Fibroblast of lung (primary cell): ENCODE results near the gene RREB1. TPM values are rescaled to one million over a fixed set of nuclear protein-coding genes. Genes with fewer than 3 reads are reported as not detected.

ENCODE experiments used
- DNase-seq, 2 donors: peaks; one replicate each; pipeline versions ENCODE4 v3.0.0 to v3.0.0-alpha.2; 2010; ENCODE audit warnings: low read depth in 2 of 2
- H2AFZ ChIP-seq: 2 replicates; pipeline ENCODE4 v1.5.1; 2012; ENCODE audit warnings: low read length, control low read depth, inconsistent platforms
- H3K27ac ChIP-seq: 2 replicates; pipeline ENCODE4 v1.5.1; 2011; ENCODE audit warnings: low read length, control low read depth; ENCODE audit not compliant: insufficient read depth
- H3K27me3 ChIP-seq: 2 replicates; pipeline ENCODE4 v1.5.1; 2011; ENCODE audit warnings: mild to moderate bottlenecking, low read length; ENCODE audit not compliant: control insufficient read depth, insufficient read depth
- H3K36me3 ChIP-seq: 2 replicates; pipeline ENCODE4 v1.5.1; 2011; ENCODE audit warnings: low read length; ENCODE audit not compliant: control insufficient read depth, insufficient read depth
- H3K4me1 ChIP-seq: 2 replicates; pipeline ENCODE4 v1.5.1; 2011; ENCODE audit warnings: low read length; ENCODE audit not compliant: control insufficient read depth, insufficient read depth; ENCODE audit errors: extremely low read depth
- H3K4me2 ChIP-seq: 2 replicates; pipeline ENCODE4 v1.5.1; 2011; ENCODE audit warnings: low read length, control low read depth; ENCODE audit not compliant: insufficient read depth; ENCODE audit errors: extremely low read depth
- H3K4me3 ChIP-seq, 4 experiments: fragments of 200-600 bp in 1 of 4; sonication (generic) in 1 of 4; replicated peaks in 1 of 4; 2 replicates each; pipeline ENCODE4 v1.5.1; 2011 to 2016; ENCODE audit warnings: low read length in 4 of 4, low read depth in 3 of 4, mild to moderate bottlenecking in 3 of 4, control low read depth in 2 of 4, inconsistent platforms in 1 of 4, mixed read lengths in 1 of 4; ENCODE audit not compliant: insufficient read depth in 1 of 4; ENCODE audit errors: control extremely low read depth in 1 of 4
- H3K79me2 ChIP-seq: 2 replicates; pipeline ENCODE4 v1.5.1; 2012; ENCODE audit warnings: mild to moderate bottlenecking, low read length, inconsistent platforms; ENCODE audit not compliant: control insufficient read depth, insufficient read depth
- H3K9ac ChIP-seq: 2 replicates; pipeline ENCODE4 v1.5.1; 2011; ENCODE audit warnings: mild to moderate bottlenecking, low read length, control low read depth; ENCODE audit not compliant: insufficient read depth
- H3K9me3 ChIP-seq: 2 replicates; pipeline ENCODE4 v1.5.1; 2012; ENCODE audit warnings: low read depth, low read length; ENCODE audit not compliant: control insufficient read depth, insufficient read depth
- H4K20me1 ChIP-seq: 2 replicates; pipeline ENCODE4 v1.5.1; 2011; ENCODE audit warnings: low read length; ENCODE audit not compliant: control insufficient read depth, insufficient read depth; ENCODE audit errors: extremely low read depth
- EZH2 ChIP-seq: IDR thresholded peaks from 2 replicates; pipeline ENCODE4 v1.5.1; 2012; ENCODE audit warnings: low read length, control low read depth, mild to moderate bottlenecking; ENCODE audit errors: missing control alignments
- polyA plus RNA-seq, 2 donors: library from polyadenylated mRNA; depleted of rRNA in 1 of 2; stranded (reverse) in 1 of 2; unstranded in 1 of 2; fragments of >200 nt; gene quantifications; 2 replicates each; pipeline ENCODE4 v1.2.1, GENCODE V29; 2011 to 2012; ENCODE audit warnings: missing spikeins in 1 of 2
- total RNA-seq: library from RNA; depleted of rRNA; stranded (reverse); fragments of >200 nt; gene quantifications from 2 replicates; pipeline ENCODE4 v1.2.1, GENCODE V29; 2014
- TF ChIP-seq, protein P1 (sequence below), 2 donors: IDR thresholded peaks in 1 of 2; conservative IDR thresholded peaks in 1 of 2; 1 replicate in 1 of 2; 2 replicates in 1 of 2; pipeline ENCODE4 v1.5.1; 2011 to 2012; ENCODE audit warnings: low read length in 2 of 2, control low read depth in 1 of 2, inconsistent platforms in 1 of 2, low read depth in 1 of 2, mild to moderate bottlenecking in 1 of 2

The RREB1 gene
- total and polyA plus RNA-seq, 2 donors (not counting 1 experiment from before 2014, with no cell fraction given) = 2.4 to 18.8 TPM

DNA sequence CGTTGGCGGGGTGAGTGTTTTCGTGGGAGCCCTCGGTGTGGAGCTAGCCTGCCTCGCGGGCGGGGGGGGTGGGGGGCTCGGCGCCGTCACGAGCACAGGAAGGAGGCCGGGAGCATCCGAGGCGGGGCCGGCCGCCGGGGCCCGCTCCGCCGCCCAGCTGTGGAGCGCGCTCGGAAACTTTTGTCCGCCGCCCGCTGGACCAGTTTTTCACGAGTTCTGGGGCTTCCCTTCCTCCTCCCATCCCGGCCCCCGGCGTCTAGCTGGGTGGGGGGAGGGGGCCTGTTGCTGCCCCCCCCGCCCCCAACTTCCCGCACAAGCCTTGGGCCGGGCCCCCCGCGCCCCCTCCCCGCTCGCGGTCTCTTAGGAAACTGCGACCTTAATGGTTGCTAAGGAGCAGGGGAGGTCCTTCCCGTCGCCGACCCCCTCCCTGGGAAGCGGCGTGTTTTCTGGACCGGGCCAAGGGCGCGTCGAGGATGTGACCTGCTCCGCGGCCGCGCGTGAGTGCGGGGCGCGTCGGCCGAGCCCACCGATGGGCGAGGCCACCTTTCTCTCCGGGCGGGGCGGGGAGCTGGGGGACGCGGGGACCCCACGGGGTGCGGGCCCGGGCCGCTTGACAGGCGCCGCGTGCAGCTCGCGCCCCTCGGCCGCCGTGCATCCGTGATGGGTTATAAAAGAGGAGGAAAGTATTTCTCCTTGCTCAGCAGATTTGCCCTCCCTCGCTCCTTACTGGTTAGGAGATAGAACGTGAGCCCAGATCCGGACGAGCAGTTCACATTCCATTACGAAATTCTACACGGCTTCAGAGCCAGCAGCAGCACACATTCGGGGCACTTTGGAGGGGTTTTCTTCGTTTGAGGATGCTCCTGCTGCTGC is 1.4 kb downstream of the RREB1 start:
- peaks cover 60% of the 10 kb centered on the region for H3K79me2 ChIP-seq
- no peaks in the 10 kb centered on the region for H3K27me3 ChIP-seq
- H3K4me2 ChIP-seq = peak overlapping the region; percentile 77
- H4K20me1 ChIP-seq = peaks cover 6% of the 10 kb centered on the region
- DNase-seq = peak; percentile 75 to 85
- no peak for TF ChIP-seq EZH2
- TF ChIP-seq, protein P1, sequence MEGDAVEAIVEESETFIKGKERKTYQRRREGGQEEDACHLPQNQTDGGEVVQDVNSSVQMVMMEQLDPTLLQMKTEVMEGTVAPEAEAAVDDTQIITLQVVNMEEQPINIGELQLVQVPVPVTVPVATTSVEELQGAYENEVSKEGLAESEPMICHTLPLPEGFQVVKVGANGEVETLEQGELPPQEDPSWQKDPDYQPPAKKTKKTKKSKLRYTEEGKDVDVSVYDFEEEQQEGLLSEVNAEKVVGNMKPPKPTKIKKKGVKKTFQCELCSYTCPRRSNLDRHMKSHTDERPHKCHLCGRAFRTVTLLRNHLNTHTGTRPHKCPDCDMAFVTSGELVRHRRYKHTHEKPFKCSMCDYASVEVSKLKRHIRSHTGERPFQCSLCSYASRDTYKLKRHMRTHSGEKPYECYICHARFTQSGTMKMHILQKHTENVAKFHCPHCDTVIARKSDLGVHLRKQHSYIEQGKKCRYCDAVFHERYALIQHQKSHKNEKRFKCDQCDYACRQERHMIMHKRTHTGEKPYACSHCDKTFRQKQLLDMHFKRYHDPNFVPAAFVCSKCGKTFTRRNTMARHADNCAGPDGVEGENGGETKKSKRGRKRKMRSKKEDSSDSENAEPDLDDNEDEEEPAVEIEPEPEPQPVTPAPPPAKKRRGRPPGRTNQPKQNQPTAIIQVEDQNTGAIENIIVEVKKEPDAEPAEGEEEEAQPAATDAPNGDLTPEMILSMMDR (conservative IDR thresholded peaks at IDR 0.05 in 1 of 2, IDR thresholded peaks at IDR 0.05 in 1 of 2; ENCODE audit: low read depth in 1 of 2, low read length in 2 of 2) = no peak
- peak overlapping the region; percentile 83 for H3K27ac ChIP-seq
- peaks cover 7% of the 10 kb centered on the region for H3K4me1 ChIP-seq
- H3K36me3 ChIP-seq = no peaks in the 10 kb centered on the region
- H2AFZ ChIP-seq = no peak overlapping the region
- H3K4me3 ChIP-seq = peak overlapping the region; percentile 77 to 97 (median 79)
- peak overlapping the region; percentile 86 for H3K9ac ChIP-seq
- no peaks in the 10 kb centered on the region for H3K9me3 ChIP-seq

DNA sequence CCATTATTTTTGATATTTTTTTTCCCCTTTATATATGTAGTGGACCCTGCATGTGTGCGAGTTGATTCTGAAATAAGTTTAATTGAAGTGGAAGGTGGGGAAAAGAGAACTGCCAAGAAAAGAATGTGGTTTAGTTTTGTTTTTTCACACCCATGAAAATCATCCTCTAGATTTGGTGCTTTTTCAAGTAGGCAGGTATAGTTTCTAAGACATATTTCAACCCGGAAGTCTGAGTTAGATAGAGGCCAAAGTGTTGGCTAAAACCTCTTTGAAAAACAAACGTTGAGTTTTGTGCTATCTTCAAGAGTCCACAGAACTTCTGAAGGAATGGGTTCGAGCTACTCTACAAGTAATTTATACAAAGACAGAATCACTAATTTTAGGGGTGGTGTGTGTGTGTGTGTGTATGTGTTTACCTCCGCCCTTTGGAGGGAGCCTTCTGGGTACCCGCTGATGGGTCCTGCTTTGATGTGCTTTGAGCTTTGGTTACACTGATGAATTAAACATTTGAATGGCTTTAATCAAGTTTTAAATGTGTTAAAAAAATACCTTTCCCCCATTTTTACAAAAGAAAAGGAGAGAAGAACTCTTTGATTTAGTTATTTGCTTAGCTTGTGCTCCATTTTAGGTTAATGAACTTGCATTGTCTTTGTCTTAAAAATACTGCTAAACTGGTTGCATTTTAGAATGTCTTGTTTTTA is 2.5 kb downstream of the RREB1 start:
- peaks cover 70% of the 10 kb centered on the region for H3K79me2 ChIP-seq
- no peak for TF ChIP-seq EZH2
- TF ChIP-seq, protein P1 (conservative IDR thresholded peaks at IDR 0.05 in 1 of 2, IDR thresholded peaks at IDR 0.05 in 1 of 2; ENCODE audit: low read depth in 1 of 2, low read length in 2 of 2) = no peak
- H3K4me1 ChIP-seq = peaks cover 7% of the 10 kb centered on the region
- peaks cover 6% of the 10 kb centered on the region for H4K20me1 ChIP-seq
- peak overlapping the region; percentile 83 for H3K27ac ChIP-seq
- H3K36me3 ChIP-seq = no peaks in the 10 kb centered on the region
- no peak overlapping the region for H3K9ac ChIP-seq
- H2AFZ ChIP-seq = no peak overlapping the region
- no peak for DNase-seq
- H3K4me2 ChIP-seq = peak overlapping the region; percentile 77
- no peaks in the 10 kb centered on the region for H3K27me3 ChIP-seq
- H3K9me3 ChIP-seq = no peaks in the 10 kb centered on the region
- peak overlapping the region; percentile 77 to 97 (median 79) for H3K4me3 ChIP-seq

DNA sequence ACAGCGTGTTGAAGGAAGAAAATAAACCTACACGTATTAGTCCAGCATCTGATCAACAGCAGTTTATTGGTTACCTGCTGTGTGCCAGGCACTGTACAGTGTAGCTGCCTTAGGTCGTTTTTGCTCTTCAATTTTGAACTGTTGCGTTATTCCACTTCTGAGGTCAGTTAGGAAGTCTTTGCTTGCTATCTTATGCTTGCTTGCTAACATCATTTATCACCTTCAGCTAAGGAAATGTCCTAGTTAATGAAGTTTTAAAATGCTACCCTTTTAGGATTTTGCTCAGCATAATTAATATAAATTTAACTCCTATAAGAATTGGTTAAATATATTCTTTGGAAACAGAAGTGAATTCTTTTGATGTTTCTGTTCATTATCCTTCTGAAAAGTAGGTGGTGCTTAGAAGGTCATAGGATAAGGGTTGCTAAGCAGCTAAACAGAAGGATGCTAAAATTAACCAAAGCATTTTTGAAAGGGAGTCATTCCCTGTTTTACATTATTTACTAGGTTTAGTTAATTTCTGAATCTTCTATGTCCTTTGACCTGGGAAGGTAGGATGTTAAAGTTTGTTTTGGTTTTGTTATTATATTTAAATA is 3.4 kb downstream of the RREB1 start:
- TF ChIP-seq EZH2 = no peak
- TF ChIP-seq, protein P1 (conservative IDR thresholded peaks at IDR 0.05 in 1 of 2, IDR thresholded peaks at IDR 0.05 in 1 of 2; ENCODE audit: low read depth in 1 of 2, low read length in 2 of 2) = no peak
- no peak overlapping the region for H3K27ac ChIP-seq
- H3K36me3 ChIP-seq = no peaks in the 10 kb centered on the region
- no peaks in the 10 kb centered on the region for H3K9me3 ChIP-seq
- peak overlapping the region; percentile 37 for H3K4me2 ChIP-seq
- H3K79me2 ChIP-seq = peaks cover 80% of the 10 kb centered on the region
- no peak for DNase-seq
- peaks cover 11% of the 10 kb centered on the region for H3K4me1 ChIP-seq
- no peak overlapping the region for H2AFZ ChIP-seq
- no peak overlapping the region for H3K4me3 ChIP-seq
- H3K27me3 ChIP-seq = no peaks in the 10 kb centered on the region
- H4K20me1 ChIP-seq = peaks cover 6% of the 10 kb centered on the region
- H3K9ac ChIP-seq = no peak overlapping the region
